HUES64 (cell line): ENCODE data around the gene SOX4.

ENCODE experiments used
- H3K27ac ChIP-seq: 2 replicates; pipeline ENCODE4 v1.7.0; 2013; ENCODE audit warnings: low read depth, low read length, inconsistent platforms
- H3K27me3 ChIP-seq: 2 replicates; pipeline ENCODE4 v1.6.1; 2013; ENCODE audit warnings: mild to moderate bottlenecking, low read length; ENCODE audit not compliant: insufficient read depth
- H3K36me3 ChIP-seq: 2 replicates; pipeline ENCODE4 v1.6.1; 2013; ENCODE audit warnings: mild to moderate bottlenecking, low read length; ENCODE audit not compliant: insufficient read depth
- H3K4me1 ChIP-seq: 2 replicates; pipeline ENCODE4 v1.6.1; 2013; ENCODE audit warnings: mild to moderate bottlenecking, low read length, moderate library complexity; ENCODE audit not compliant: insufficient read depth
- H3K4me3 ChIP-seq: 2 replicates; pipeline ENCODE4 v1.5.1; 2013; ENCODE audit warnings: mild to moderate bottlenecking, low read length, moderate library complexity
- H3K9ac ChIP-seq: 2 replicates; pipeline ENCODE4 v1.6.1; 2013; ENCODE audit warnings: mild to moderate bottlenecking, low read depth, low read length
- H3K9me3 ChIP-seq: 2 replicates; pipeline ENCODE4 v1.6.1; 2013; ENCODE audit warnings: low read depth, low read length; ENCODE audit not compliant: insufficient read depth
- WGBS: fragments of 150-250, 120-280 bp; methylation state at CpG from one replicate; pipeline ENCODE4 v1.1.7; 2013; ENCODE audit warnings: missing lambda C conversion rate; 5-methylcytosine and 5-hydroxymethylcytosine counted together

The SOX4 gene

DNA sequence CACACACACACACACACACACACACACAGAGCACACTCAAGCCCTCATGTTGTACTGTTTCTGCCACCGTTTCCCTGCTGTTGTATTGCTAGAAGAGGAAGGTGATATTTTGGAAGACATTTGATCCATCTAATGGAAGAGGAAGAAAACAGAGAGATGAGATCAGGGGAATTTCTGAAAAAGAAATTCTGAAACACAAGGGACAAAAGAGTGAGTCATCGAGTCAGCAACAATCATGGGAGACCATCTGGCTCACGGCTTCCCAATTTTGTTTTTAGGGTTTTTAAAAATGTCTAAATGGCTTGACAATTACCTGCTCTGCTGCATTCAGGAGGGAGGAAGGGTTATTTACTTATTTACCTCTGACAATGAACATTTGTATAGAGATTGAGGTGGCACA lies 22.0 kb downstream of the SOX4 start:
- no peaks in the 10 kb centered on the region for H3K27me3 ChIP-seq
- H3K4me1 ChIP-seq = peaks cover 11% of the 10 kb centered on the region
- H3K36me3 ChIP-seq = no peaks in the 10 kb centered on the region
- peak overlapping the region; percentile 35; the same call in 1 of the 2 replicates for H3K9ac ChIP-seq
- no peak overlapping the region for H3K4me3 ChIP-seq
- WGBS = 76% methylated on average over 3 of the region's 3 CpGs
- H3K9me3 ChIP-seq = no peaks in the 10 kb centered on the region
- no peak overlapping the region for H3K27ac ChIP-seq

DNA sequence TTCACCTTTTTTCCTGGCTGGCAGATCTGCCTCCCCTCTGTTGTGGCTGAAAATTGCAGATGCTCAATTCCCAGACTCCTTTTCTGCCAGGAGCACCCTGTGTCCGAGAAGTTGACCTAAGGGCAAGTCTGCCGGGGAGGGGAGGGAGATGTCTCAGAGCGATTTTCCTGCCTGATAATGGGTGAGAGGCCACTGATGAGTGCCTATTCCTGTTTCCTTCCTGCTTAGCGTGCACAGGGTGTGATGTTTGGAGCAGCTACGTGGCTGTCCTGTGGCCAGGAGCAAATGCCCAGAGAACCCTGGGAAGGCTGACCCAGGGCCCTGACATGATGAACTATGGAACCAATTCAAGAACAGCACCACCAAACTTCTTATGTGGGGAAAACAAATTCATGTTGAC lies 22.5 kb downstream of the SOX4 start:
- 64% methylated on average over 5 of the region's 5 CpGs for WGBS
- H3K9ac ChIP-seq = no peak overlapping the region
- H3K27ac ChIP-seq = no peak overlapping the region

GRCh38 chr6:21625642-21626041 lies 32.1 kb downstream of the SOX4 start:
- H3K27ac ChIP-seq = no peak overlapping the region
- no peak overlapping the region for H3K9ac ChIP-seq
- H3K4me3 ChIP-seq = no peak overlapping the region
- no peaks in the 10 kb centered on the region for H3K27me3 ChIP-seq
- no peaks in the 10 kb centered on the region for H3K4me1 ChIP-seq
- no peaks in the 10 kb centered on the region for H3K36me3 ChIP-seq
- no peaks in the 10 kb centered on the region for H3K9me3 ChIP-seq
- 81% methylated on average over 7 of the region's 7 CpGs for WGBS

More for the DNA sequence above, 22.5 kb downstream of the SOX4 start:
- Histone ChIP-seq H3K4me1 (peaks cover 11% of the 10 kb centered on the region), H3K36me3 (no peaks in the 10 kb centered on the region), H3K9me3 (no peaks in the 10 kb centered on the region), H3K27me3 (no peaks in the 10 kb centered on the region), H3K4me3 (no peak overlapping the region)

DNA sequence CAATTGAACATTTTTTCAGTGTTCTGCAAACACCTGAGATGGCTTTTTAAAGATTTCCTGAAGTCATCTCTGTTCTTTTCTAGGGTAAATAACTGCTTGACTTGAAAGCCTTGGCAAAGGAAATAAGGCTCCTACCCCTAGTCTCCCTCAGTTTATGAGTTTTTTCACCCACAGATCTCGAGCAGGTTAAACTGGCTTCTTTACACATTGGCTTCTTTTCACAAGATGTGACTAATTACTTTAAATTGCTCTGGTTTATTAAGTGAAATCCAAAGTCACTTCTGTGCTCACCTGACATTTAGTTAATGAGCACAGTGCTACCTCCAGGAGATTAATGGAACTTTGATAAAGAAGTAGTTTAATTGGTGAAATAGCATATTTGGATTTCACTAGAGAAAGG lies 33.2 kb downstream of the SOX4 start:
- no peaks in the 10 kb centered on the region for H3K9me3 ChIP-seq
- no peaks in the 10 kb centered on the region for H3K4me1 ChIP-seq
- no peak overlapping the region for H3K4me3 ChIP-seq
- H3K27ac ChIP-seq = no peak overlapping the region
- no peaks in the 10 kb centered on the region for H3K27me3 ChIP-seq
- H3K9ac ChIP-seq = no peak overlapping the region
- H3K36me3 ChIP-seq = no peaks in the 10 kb centered on the region
- WGBS = 92% methylated on average over 1 of the region's 1 CpG

GRCh38 chr6:21628160-21628559 lies 34.6 kb downstream of the SOX4 start:
- peaks cover 2% of the 10 kb centered on the region; the same call in 1 of the 2 replicates for H3K4me1 ChIP-seq
- H3K9ac ChIP-seq = no peak overlapping the region
- 93% methylated on average over 4 of the region's 4 CpGs for WGBS
- no peaks in the 10 kb centered on the region for H3K9me3 ChIP-seq
- H3K4me3 ChIP-seq = no peak overlapping the region
- no peak overlapping the region for H3K27ac ChIP-seq
- H3K27me3 ChIP-seq = no peaks in the 10 kb centered on the region
- no peaks in the 10 kb centered on the region for H3K36me3 ChIP-seq

- H3K27me3 ChIP-seq = no peaks in the 10 kb centered on the region
- no peaks in the 10 kb centered on the region for H3K36me3 ChIP-seq
- peaks cover 2% of the 10 kb centered on the region; the same call in 1 of the 2 replicates for H3K4me1 ChIP-seq
- no peak overlapping the region for H3K4me3 ChIP-seq
- H3K27ac ChIP-seq = no peak overlapping the region
- 96% methylated on average over 7 of the region's 9 CpGs for WGBS
- H3K9me3 ChIP-seq = no peaks in the 10 kb centered on the region
- no peak overlapping the region for H3K9ac ChIP-seq
Measured at GRCh38 chr6:21633511-21634109, 40.1 kb downstream of the SOX4 start.

DNA sequence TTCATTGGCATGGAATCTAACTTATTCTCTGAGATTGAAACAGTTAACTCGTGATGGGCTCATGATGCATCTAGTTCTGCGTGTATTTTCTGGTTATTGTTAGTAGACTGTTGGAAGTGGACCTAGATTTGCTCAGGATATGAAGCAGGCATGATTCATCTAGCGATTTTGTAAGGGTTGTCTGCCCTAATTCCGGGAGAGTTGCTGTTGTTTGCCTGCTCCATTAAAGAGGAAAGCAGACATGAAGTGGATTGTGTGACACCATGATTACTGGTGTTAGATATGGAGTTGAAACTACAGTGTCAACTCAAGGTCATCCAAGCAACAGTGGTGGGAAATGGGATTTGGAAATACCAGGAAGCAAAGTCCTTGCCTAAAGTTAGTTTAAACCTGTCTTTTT lies 41.0 kb downstream of the SOX4 start:
- H3K9me3 ChIP-seq = no peaks in the 10 kb centered on the region
- no peak overlapping the region for H3K4me3 ChIP-seq
- 89% methylated on average over 4 of the region's 4 CpGs for WGBS
- no peaks in the 10 kb centered on the region for H3K27me3 ChIP-seq
- H3K4me1 ChIP-seq = peaks cover 2% of the 10 kb centered on the region; the same call in 1 of the 2 replicates
- no peak overlapping the region for H3K9ac ChIP-seq
- no peak overlapping the region for H3K27ac ChIP-seq
- no peaks in the 10 kb centered on the region for H3K36me3 ChIP-seq

DNA sequence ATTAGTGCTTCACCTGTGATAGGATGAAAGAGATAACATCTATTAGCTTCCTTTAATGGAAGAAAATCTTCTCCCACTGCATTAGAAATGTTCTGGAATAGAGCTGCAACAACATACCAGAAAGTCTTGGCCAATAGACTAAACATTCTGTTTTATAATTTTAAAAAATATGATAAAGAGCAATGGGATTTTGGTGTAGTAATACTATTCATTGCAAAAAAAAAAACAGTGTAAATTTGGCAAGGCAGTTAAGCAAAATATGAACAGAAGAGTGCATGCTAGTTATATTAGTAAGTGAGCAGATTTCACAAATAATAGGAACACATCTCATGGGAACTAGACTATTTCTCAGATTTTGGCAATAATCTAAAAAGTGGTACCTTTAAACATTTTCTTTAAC lies 43.3 kb downstream of the SOX4 start:
- no peak overlapping the region for H3K27ac ChIP-seq

GRCh38 chr6:21639316-21639715 lies 45.8 kb downstream of the SOX4 start:
- H3K36me3 ChIP-seq = no peaks in the 10 kb centered on the region
- no peaks in the 10 kb centered on the region for H3K27me3 ChIP-seq
- H3K9ac ChIP-seq = no peak overlapping the region
- H3K9me3 ChIP-seq = no peaks in the 10 kb centered on the region
- WGBS = 86% methylated on average over 4 of the region's 5 CpGs
- no peak overlapping the region for H3K27ac ChIP-seq
- H3K4me3 ChIP-seq = no peak overlapping the region
- no peaks in the 10 kb centered on the region for H3K4me1 ChIP-seq

More for the DNA sequence above, 43.3 kb downstream of the SOX4 start:
- no peak overlapping the region for H3K9ac ChIP-seq
- H3K36me3 ChIP-seq = no peaks in the 10 kb centered on the region
- peaks cover 2% of the 10 kb centered on the region; the same call in 1 of the 2 replicates for H3K4me1 ChIP-seq
- no peaks in the 10 kb centered on the region for H3K9me3 ChIP-seq
- H3K4me3 ChIP-seq = no peak overlapping the region
- no peaks in the 10 kb centered on the region for H3K27me3 ChIP-seq
